GM18517 (cell line): Measurements from ENCODE around the gene DMBT1.

Experiments used
- ATAC-seq: cut with Tn5 transposase; IDR thresholded peaks from one replicate; pipeline ENCODE4 v1.9.1; 2021; ENCODE audit warnings: mild to moderate bottlenecking, moderate library complexity; ENCODE audit not compliant: unreplicated experiment

DMBT1 gene

GRCh38 chr10:122560279-122560804, at the start of gene DMBT1:
DMBT1 (plus strand) TSS chr10:122560754; CDS start chr10:122560771, 17 bp downstream.
- ATAC-seq: no peak

GRCh38 chr10:122513053-122513452, 47.5 kb upstream of the DMBT1 start:
- ATAC-seq: no peak

- no peak for ATAC-seq
These were observed 46.3 kb upstream of the DMBT1 start for GRCh38 chr10:122514045-122514840.

- ATAC-seq: no peak
These were observed 45.5 kb upstream of the DMBT1 start for GRCh38 chr10:122515022-122515424.

- no peak for ATAC-seq
These were observed 44.8 kb upstream of the DMBT1 start for GRCh38 chr10:122515588-122516231.

GRCh38 chr10:122516734-122517133, 43.8 kb upstream of the DMBT1 start:
- ATAC-seq: no peak

- ATAC-seq: no peak
These were observed 41.4 kb upstream of the DMBT1 start for GRCh38 chr10:122519144-122519543.

- no peak for ATAC-seq
These were observed 40.7 kb upstream of the DMBT1 start for GRCh38 chr10:122519873-122520272.

- no peak for ATAC-seq
These were observed 39.5 kb upstream of the DMBT1 start for GRCh38 chr10:122521011-122521410.

GRCh38 chr10:122524811-122525210, 35.7 kb upstream of the DMBT1 start:
- ATAC-seq: no peak

- ATAC-seq: no peak
These were observed 34.8 kb upstream of the DMBT1 start for GRCh38 chr10:122525788-122526187.

GRCh38 chr10:122526892-122527291, 33.7 kb upstream of the DMBT1 start:
- no peak for ATAC-seq

- ATAC-seq: no peak
These were observed 30.4 kb upstream of the DMBT1 start for GRCh38 chr10:122530177-122530576.

- no peak for ATAC-seq
These were observed 29.3 kb upstream of the DMBT1 start for GRCh38 chr10:122531261-122531660.

GRCh38 chr10:122531939-122532338, 28.6 kb upstream of the DMBT1 start:
- no peak for ATAC-seq

- no peak for ATAC-seq
These were observed 27.8 kb upstream of the DMBT1 start for GRCh38 chr10:122532601-122533296.

- no peak for ATAC-seq
These were observed 23.0 kb upstream of the DMBT1 start for GRCh38 chr10:122537545-122537944.

- no peak for ATAC-seq
These were observed 19.0 kb upstream of the DMBT1 start for GRCh38 chr10:122541541-122542002.

- ATAC-seq: no peak
These were observed 16.7 kb upstream of the DMBT1 start for GRCh38 chr10:122543676-122544445.

GRCh38 chr10:122544493-122544892, 16.1 kb upstream of the DMBT1 start:
- no peak for ATAC-seq

- ATAC-seq: no peak
These were observed 14.3 kb upstream of the DMBT1 start for GRCh38 chr10:122546242-122546641.
